Esophagus muscularis mucosa (tissue), 4 donors: ENCODE data around the gene PIGB.

ENCODE experiments used
- CTCF ChIP-seq, 3 experiments: fragments of 200-600 bp in 2 of 3; fragments of 450-650 bp in 1 of 3; sonication (generic) in 2 of 3; IDR thresholded peaks; one replicate each; pipeline ENCODE4 v1.5.1; 2017 to 2019; ENCODE audit warnings: antibody characterized with exemption in 3 of 3, mild to moderate bottlenecking in 2 of 3, moderate library complexity in 1 of 3
- EP300 ChIP-seq: sonication (generic); formaldehyde crosslinking; IDR thresholded peaks from one replicate; pipeline ENCODE4 v1.6.1; 2017; ENCODE audit warnings: antibody characterized with exemption
- POLR2A ChIP-seq: fragments of 450-650 bp; IDR thresholded peaks from one replicate; pipeline ENCODE4 v1.6.1; 2017; ENCODE audit warnings: antibody characterized with exemption, moderate library complexity, mild to moderate bottlenecking, low read depth
- POLR2AphosphoS5 ChIP-seq, 2 donors: sonication (generic); formaldehyde crosslinking; IDR thresholded peaks; one replicate each; pipeline ENCODE4 v1.6.1; 2017; ENCODE audit warnings: antibody characterized with exemption in 2 of 2

GRCh38 chr15:55288006-55288717 lies 30.9 kb upstream of the PIGB start:
- TF ChIP-seq CTCF (IDR thresholded peaks at IDR 0.05) (no peak), POLR2A (no peak), POLR2AphosphoS5 (IDR thresholded peaks at IDR 0.05) (no peak), EP300 (no peak)
